ENCODE data around the gene ANKS1B.
"Not testable (repeated sequence)": the region's sequence is repeated elsewhere in the genome, so short reads cannot be mapped to it uniquely, and the experiment has no call there.

GRCh38 chr12:99321210-99321609 lies 663.5 kb downstream of the ANKS1B start:
- TF ChIP-seq, protein P1, sequence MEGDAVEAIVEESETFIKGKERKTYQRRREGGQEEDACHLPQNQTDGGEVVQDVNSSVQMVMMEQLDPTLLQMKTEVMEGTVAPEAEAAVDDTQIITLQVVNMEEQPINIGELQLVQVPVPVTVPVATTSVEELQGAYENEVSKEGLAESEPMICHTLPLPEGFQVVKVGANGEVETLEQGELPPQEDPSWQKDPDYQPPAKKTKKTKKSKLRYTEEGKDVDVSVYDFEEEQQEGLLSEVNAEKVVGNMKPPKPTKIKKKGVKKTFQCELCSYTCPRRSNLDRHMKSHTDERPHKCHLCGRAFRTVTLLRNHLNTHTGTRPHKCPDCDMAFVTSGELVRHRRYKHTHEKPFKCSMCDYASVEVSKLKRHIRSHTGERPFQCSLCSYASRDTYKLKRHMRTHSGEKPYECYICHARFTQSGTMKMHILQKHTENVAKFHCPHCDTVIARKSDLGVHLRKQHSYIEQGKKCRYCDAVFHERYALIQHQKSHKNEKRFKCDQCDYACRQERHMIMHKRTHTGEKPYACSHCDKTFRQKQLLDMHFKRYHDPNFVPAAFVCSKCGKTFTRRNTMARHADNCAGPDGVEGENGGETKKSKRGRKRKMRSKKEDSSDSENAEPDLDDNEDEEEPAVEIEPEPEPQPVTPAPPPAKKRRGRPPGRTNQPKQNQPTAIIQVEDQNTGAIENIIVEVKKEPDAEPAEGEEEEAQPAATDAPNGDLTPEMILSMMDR (conservative IDR thresholded peaks at IDR 0.05; ENCODE audit: low read length), result not testable (repeated sequence)
- TF ChIP-seq EZH2phosphoT487 (IDR thresholded peaks at IDR 0.05; ENCODE audit: borderline replicate concordance), result not testable (repeated sequence)
